Ecto neural progenitor cell (in vitro differentiated cells): ENCODE data around the gene YPEL5.
A peak's percentile ranks its signal among the peaks of the same experiment; 100 is the strongest.
"Not testable (repeated sequence)": the region's sequence is repeated elsewhere in the genome, so short reads cannot be mapped to it uniquely, and the experiment has no call there.

Experiments
- DNase-seq: peaks from one replicate; pipeline ENCODE4 v3.0.0-alpha.2; 2018; ENCODE audit warnings: low spot score

The YPEL5 gene

GRCh38 chr2:30139131-30139870 lies 7.5 kb upstream of the YPEL5 start:
- no peak for DNase-seq

DNA sequence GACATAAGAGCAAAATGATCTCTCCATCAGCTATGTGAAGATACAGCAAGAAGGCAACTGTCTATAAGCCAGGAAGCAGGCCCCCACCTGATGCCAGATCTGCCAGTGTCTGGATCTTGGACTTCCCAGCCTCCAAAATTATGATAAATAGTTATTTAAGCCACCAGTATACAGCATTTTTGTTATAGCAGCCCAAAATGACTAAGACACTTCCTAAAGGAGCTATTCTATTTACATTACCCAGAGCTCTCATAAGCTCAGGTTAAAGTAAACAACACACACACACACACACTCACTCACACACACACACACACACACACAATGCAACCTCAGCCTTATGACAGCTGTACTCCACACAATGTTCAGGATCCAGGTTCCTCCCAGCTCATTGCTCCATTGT lies 5.7 kb upstream of the YPEL5 start:
- DNase-seq = no peak

- no peak for DNase-seq
These were observed 2.5 kb upstream of the YPEL5 start for GRCh38 chr2:30144260-30144659.

- DNase-seq = not testable (repeated sequence)
These were observed 1.9 kb upstream of the YPEL5 start for GRCh38 chr2:30144951-30145350.

- DNase-seq = no peak
These were observed 926 bp upstream of the YPEL5 start for GRCh38 chr2:30145826-30146336.

DNA sequence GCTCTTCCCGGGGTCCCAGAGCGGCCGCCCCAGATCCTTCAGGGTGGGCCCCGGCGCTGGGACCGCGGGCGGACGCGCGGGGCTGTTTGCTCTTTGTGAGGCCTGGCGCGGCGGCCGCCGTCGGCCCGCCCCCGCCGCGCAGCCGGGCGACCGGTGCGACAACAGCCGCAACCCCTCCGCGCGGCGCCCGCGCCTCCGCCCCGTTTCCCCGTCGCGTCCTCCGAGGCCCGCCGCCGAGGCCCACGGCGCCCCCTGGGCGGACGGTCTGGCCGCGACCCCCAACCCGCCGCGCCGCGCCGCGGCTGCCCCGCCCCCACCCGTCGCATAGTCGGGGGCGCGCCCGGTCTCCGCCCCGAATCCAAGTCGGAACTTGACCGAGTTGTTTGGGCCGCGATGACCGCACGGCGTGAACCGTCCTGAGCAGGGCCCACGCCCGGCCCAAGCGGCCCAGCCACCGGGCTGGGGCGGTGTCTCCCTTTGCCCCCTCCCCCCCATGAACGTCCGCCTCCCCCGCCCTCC lies 448 bp downstream of the YPEL5 start:
- no peak for DNase-seq

DNA sequence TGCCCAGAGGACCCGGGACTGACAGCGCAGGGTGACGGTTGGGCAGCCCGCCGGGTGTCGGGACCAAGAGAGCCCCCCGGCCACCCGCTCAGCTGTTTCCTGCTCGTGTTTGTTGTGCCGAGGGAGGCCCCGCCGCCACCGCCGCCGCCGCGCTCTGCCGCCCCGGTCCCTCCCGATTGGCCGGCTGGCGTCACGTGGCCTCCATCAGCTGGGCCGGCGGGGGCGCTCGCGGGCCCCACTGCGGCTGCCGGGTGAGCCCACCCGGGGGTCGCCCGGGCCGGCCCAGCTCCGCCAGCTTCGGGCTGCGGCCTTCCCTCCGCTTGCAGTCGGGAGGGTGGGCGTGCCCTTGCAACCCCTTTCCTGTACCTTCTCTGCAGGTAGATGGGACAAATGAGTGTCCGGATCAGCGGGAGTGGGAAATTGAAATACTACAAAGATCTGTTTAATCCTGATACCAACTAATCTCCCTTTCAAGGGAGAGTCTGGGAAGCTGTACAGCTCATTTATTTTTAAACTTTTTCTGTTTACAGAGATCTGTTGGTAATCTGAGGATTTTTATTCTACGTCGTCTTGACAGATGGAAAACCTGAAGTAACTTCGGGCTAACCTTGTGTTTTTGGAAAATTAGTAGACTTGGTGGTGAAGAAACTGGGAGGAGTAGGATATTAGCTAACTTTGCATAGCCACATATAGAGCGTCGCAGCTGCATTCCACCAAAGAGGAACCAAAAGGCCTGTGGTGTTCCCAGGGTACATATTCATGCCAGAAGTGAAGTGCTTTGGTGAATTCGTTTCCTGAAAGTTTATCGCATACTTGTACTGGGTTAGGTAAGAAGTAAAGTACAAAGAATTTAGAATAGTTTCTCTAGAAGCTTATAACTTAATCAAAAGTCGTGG lies 1.2 kb downstream of the YPEL5 start:
- DNase-seq = peak; percentile 91

DNA sequence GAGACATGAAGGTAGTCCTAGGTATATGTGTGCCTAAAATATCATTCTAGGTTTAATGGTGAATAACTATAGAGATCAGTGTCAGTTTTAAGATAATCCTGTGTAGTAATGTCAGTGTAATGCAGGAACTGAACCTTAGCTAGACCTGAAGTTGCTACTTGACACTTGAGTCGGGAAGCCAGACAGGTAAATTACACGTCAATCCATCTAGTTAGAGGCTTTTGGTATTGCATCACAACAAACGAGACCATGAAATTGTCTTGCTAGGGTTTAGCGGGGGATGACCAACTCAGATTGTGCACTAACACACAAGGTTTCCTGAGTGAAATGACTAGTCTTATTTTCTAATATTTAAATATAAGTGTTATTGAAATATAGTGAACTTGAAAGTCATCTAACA lies 2.0 kb downstream of the YPEL5 start:
- no peak for DNase-seq

DNA sequence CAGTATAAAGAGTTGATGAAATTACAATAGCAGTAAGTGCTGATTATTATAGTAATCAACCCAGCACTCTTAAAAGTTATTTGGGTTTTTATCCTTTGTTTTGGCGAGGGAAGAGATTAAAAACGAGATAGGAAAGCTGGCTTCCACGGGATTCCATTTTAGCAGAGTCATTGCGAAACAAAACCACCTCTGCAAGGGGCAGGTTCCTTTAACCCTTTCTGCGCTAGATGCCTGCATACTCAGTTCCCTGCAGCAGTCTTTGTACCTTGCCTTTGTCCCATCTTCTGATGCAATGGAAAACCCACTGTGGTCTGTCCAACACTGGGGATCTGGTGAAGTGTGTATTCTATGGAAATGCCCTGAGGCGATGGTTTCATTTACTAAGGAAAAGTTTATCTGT lies 2.7 kb downstream of the YPEL5 start:
- no peak for DNase-seq

DNA sequence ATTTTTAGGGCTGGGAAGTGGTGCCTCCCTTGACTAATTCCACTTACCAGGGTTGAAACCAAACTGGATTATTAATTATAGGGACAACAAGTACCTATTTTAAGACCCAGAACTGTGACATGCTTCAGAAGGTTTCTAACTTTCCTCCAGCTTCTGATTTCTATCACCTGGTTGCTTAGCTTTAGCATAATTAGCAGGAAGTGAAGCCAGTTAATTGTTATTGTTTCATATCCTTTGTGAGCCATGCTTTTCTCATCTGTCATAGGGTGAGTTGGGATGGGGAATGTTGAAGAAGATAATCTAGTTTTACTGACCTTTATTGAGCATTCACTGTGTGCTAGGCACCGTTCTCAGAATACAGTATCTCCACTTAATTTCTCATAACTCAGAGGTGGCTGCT lies 3.2 kb downstream of the YPEL5 start:
- DNase-seq = no peak

- DNase-seq = no peak
These were observed 4.0 kb downstream of the YPEL5 start for GRCh38 chr2:30150786-30151185.

DNA sequence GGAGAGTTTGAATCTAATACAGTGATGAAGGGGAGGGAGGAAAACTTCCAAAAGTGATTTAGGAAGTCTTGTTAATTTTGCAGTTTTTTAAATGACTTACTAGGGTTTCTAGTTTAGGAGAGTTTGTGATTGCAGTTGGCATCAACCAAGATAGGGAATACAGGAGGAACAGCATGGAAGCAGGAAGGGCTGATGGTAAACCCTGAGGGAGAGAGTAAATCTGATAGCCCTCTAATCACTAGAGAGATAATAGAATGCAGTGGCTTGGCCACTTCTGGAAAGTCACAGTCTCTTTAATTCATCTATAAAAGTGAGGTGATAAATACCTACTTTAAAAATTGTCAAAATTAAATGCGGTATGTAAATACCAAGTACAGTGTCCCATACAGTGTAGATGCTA lies 5.6 kb downstream of the YPEL5 start:
- DNase-seq = no peak

- DNase-seq = no peak
These were observed 8.4 kb downstream of the YPEL5 start for GRCh38 chr2:30155202-30155601.

GRCh38 chr2:30155889-30156658 lies 9.3 kb downstream of the YPEL5 start:
- no peak for DNase-seq

DNA sequence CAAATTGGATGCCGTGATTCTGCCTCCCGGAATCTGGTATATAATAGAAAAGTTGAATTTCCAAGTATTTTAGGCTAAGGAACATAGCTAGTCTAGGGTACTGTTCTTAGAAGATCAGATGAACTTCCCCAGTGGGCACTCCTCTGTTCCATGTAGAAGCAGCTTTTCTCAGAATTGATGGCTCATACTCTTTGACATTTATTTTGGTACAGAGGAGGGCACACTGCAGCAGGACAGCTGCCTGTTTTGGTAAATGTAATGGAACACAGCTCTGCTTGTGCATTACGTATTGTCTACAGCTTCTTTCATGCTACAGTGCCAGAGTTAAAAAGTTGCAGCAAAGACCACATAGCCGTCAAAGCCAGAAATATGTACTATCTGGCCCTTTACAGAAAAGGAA lies 10.8 kb downstream of the YPEL5 start:
- DNase-seq = no peak

DNA sequence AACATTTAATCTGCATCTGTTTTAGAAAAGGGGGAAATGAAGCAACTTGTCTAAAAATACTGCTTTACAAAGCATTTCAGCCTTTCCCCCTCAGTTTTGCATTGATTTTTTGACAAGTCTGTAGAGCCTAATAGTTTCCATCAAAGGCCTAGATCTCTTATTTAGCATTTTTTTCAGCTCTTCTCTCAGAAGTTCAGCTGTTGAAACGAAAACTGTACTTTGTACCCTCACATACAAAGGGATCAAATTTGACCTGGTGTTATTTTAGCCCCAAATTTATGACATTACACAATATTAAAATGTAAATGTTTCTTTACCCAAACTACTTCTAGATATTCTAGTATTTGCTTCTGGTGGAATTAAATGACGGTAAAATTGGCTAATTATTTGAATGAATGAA lies 13.0 kb downstream of the YPEL5 start:
- DNase-seq = no peak

DNA sequence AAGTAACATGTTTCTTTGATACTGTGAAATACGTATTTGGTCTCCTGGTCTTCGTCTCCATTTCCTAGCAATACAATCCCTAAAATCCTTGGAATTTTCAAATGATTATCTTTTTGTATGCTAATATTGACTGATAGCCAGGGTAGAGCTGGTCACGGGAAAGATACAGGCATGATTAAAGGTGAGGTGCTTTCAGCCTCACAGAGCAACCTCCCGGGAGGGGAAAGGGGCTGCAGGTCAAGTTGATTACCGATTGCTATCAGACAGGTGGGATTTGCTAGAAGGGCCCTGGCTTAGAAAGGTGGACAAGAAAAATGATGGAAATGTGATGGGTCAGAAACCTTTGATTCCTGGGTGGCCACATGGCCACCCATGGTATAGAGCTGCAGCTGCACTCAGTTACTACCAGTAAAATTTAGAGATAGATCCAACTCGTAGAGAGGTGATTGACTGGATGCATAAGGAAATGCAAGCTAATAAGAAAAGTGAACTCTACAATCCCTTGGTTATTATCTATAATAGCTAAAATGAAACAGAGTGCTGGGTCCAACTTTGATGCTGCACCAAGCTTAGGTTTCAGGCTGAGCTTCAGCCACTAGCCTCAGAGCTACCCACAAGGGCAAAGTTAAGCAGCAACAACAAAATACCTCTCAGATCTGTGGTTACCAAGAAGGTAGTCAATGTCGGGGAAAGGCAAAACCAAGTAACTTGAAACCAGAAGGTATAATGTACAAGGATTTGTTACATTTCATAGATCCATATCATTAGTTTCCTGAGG lies 15.3 kb downstream of the YPEL5 start:
- DNase-seq = no peak

DNA sequence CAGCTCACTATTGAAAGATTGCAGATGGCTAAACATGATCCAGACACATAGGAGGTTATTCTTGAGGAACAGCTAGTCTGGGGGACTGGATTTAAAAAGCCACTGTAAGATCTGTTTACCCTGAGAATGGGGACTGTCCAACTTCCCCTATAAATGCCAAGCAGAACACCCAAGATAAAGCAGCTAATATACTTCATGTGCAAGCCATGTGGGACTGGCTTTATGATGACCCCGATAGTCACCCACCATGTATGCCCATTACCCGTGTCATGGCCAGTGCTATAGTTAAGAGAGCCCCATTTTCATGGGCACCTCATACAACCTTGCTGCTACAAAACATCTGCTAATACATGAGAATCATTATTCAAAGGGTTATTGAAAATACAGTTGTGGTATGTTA lies 16.0 kb downstream of the YPEL5 start:
- DNase-seq = no peak

DNA sequence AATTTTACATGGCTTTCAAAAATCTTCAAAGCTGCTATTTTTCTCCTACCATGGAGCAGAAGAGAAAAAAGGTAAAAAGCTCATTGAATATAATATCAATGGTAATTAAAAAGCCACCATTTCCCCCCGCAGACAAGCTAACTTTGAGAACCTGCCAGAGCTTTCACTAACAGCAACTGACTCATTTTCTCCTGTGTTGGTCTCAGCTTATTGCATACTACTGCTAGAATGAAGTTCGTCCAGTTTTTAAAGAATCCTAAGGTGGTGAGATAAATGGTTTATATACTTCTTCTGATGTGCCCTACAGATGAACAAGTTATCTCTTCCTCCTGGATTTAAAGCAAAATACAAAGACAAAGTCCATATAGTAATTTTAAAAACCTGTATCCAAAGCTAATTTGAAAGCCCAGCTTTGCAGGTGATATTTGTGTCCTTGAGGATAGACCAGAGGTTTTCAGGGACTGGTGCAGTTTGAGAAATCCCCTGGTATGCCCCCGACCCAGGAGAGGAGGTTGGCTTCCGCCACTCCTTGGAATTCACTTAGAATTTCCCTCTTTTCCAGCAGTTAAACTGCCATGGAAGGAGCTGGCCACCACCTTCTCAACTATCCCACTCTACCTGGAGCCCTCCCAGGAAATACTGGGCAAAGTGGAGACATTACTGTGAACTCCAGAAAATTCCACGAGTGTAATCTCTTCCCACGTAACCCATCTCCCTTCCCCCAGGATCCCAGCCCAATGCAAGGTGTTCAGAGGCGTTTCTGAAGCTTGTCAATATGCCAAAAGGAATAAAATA lies 17.5 kb downstream of the YPEL5 start:
- DNase-seq = no peak

DNA sequence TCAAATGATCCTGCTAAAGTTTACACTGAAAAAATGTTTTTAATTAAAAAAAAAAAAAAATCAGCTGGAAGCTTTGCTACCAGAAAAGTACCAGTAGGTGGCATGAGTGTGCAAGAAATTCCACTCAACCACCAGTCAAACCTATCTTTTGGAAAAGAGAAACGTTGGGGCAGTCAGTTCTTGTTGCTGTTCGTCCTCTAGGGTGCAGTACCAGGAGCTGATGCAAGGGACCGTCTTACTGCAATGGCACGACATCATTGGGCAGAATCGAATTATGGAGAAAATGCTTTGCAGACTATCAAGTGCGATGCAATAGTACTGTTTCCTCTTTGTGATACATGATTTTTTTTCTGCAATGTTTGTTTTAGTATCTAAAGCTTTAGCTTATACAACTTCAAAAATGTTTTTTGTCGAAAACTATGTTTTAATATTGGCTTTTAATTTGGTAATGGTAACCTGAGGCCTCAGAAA lies 18.3 kb downstream of the YPEL5 start:
- peak; percentile 61 for DNase-seq
